Measurements from ENCODE around the gene C6orf89. TPM values are rescaled to one million over a fixed set of nuclear protein-coding genes. Genes with fewer than 3 reads are reported as not detected.
"Not testable (repeated sequence)": the region's sequence is repeated elsewhere in the genome, so short reads cannot be mapped to it uniquely, and the experiment has no call there.

The C6orf89 gene
- total RNA-seq, 1 experiment from 2014 or later = 11.8 TPM

- not testable (repeated sequence) for H2AK5ac ChIP-seq (ENCODE audit: insufficient read length, low read length); H3K27me3 Mint-ChIP-seq (ENCODE audit: low read depth); H3K27ac Mint-ChIP-seq; H2BK20ac ChIP-seq (ENCODE audit: low read depth, low read length, poor library complexity, severe bottlenecking); H3K4me1 Mint-ChIP-seq; H3K79me2 ChIP-seq (ENCODE audit: insufficient read depth, low read length); H3K4me3 Mint-ChIP-seq; H2BK120ac ChIP-seq (ENCODE audit: low read depth, low read length, poor library complexity, severe bottlenecking); H3K23me2 ChIP-seq (ENCODE audit: insufficient read length, low read depth, low read length, poor library complexity, severe bottlenecking); H2BK15ac ChIP-seq (ENCODE audit: low read depth, low read length); H2AFZ ChIP-seq (ENCODE audit: low read length); H3K23ac ChIP-seq (ENCODE audit: insufficient read length, low read depth, low read length); H2BK12ac ChIP-seq (ENCODE audit: insufficient read length, low read depth, low read length); H2BK5ac ChIP-seq (ENCODE audit: insufficient read length, low read length); H3K56ac ChIP-seq (ENCODE audit: insufficient read length, low read depth, low read length); H3K9ac ChIP-seq (ENCODE audit: extremely low read depth, insufficient read length, low read length); H3K14ac ChIP-seq (ENCODE audit: insufficient read depth, low read length); H3T11ph ChIP-seq (ENCODE audit: low read length); H3K79me1 ChIP-seq (ENCODE audit: insufficient read depth, low read depth, low read length, poor library complexity, severe bottlenecking); H4K8ac ChIP-seq (replicated peaks; ENCODE audit: insufficient read length, low read depth, low read length); H3K4ac ChIP-seq (ENCODE audit: low read depth, low read length); H4K91ac ChIP-seq (ENCODE audit: insufficient read length, low read depth, low read length); H4K5ac ChIP-seq (ENCODE audit: insufficient read length, low read depth, low read length); H4K20me1 ChIP-seq (ENCODE audit: control insufficient read depth, insufficient read depth, insufficient read length); H3K9me3 ChIP-seq (ENCODE audit: control insufficient read depth, low read depth, low read length); H3K4me2 ChIP-seq (ENCODE audit: insufficient read depth, insufficient read length, low read length); DNase-seq; H3K18ac ChIP-seq (ENCODE audit: insufficient read length, low read depth, low read length); H3K4me1 ChIP-seq (ENCODE audit: insufficient read depth, low read length); H3K27me3 ChIP-seq (ENCODE audit: insufficient read depth, low read length); H3K27ac ChIP-seq (ENCODE audit: insufficient read length, low read depth, low read length)
- peaks cover 1 to 11% (median 3%) of the 10 kb centered on the region in 3 experiments; a peak in 3 of 7 replicates for H3K36me3 Mint-ChIP-seq (ENCODE audit: insufficient read depth in 1 of 3, low read depth in 3 of 3)
- H3K9me3 Mint-ChIP-seq = peaks cover 12 to 17% of the 10 kb centered on the region in 2 experiments; a peak in 3 of 5 replicates
- WGBS (ENCODE audit: extremely low coverage, insufficient read length, low lambda C conversion rate) = no CpG with 5 or more reads among the region's 2 CpGs
These were observed 56.6 kb downstream of the C6orf89 start for GRCh38 chr6:36942329-36942728.

All from H9 (cell line).